Measurements from ENCODE around the gene TWF1.
A peak's percentile ranks its signal among the peaks of the same experiment; 100 is the strongest.

The TWF1 gene

DNA sequence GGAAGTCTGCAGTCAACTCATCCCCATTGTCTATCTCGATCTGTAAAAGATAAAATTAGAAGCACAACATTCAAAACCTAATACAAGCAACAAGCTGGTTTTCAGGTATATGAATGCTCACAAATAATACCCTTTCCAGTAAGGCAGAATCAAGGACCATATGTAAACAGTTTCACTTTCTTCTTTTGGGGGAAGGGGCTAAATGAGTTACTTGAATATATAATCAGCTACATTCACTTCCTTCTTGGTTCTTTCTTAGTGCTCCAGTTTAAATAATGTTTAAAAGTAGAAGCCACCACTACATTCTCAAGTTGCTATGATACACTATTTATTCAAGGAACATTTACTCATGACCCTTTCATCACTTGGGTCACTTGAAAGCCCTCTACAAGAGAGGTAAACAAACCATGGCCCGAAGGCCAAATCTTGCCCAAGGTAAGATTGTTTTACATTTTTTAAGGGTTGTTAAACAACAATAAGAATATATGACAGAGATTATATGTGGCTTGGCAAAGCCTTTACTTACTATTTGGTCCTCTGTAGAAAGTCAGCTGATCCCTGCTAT lies 10.3 kb downstream of the TWF1 start:
- no peak for DNase-seq
- Histone ChIP-seq H3K9me3 (no peaks in the 10 kb centered on the region), H3K4me3 (ENCODE audit: low read depth, low read length) (no peak overlapping the region), H3K36me3 (peaks cover 44% of the 10 kb centered on the region), H3K4me1 (no peaks in the 10 kb centered on the region), H3K27me3 (no peaks in the 10 kb centered on the region)
- TF ChIP-seq, protein P1, sequence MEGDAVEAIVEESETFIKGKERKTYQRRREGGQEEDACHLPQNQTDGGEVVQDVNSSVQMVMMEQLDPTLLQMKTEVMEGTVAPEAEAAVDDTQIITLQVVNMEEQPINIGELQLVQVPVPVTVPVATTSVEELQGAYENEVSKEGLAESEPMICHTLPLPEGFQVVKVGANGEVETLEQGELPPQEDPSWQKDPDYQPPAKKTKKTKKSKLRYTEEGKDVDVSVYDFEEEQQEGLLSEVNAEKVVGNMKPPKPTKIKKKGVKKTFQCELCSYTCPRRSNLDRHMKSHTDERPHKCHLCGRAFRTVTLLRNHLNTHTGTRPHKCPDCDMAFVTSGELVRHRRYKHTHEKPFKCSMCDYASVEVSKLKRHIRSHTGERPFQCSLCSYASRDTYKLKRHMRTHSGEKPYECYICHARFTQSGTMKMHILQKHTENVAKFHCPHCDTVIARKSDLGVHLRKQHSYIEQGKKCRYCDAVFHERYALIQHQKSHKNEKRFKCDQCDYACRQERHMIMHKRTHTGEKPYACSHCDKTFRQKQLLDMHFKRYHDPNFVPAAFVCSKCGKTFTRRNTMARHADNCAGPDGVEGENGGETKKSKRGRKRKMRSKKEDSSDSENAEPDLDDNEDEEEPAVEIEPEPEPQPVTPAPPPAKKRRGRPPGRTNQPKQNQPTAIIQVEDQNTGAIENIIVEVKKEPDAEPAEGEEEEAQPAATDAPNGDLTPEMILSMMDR (IDR thresholded peaks at IDR 0.05; ENCODE audit: low read depth, low read length) = no peak

DNA sequence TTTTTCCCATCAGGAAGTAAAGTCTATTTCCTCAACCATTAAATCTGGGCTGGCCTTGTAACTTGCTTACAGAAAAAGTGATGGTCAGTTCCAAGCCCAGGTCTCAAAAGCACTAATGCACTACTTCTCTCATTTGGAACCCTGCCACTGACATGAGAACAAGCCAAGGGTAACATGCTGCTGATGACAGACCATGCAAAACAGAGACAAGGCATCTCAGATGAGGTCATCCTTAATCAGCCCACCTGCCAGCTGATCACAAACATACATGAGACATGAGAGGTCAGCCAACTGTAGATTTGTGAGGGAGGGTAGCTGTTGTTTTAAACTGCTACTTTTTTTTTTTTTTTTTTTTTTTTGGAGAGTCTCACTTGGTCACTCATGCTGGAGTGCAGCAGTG lies 16.2 kb downstream of the TWF1 start:
- Histone ChIP-seq H3K9me3 (no peaks in the 10 kb centered on the region), H3K27me3 (no peaks in the 10 kb centered on the region), H3K4me3 (ENCODE audit: low read depth, low read length) (no peak overlapping the region), H3K4me1 (no peaks in the 10 kb centered on the region), H3K36me3 (no peaks in the 10 kb centered on the region)
- TF ChIP-seq, protein P1 (IDR thresholded peaks at IDR 0.05; ENCODE audit: low read depth, low read length) = no peak
- peak; percentile 20 for DNase-seq

DNA sequence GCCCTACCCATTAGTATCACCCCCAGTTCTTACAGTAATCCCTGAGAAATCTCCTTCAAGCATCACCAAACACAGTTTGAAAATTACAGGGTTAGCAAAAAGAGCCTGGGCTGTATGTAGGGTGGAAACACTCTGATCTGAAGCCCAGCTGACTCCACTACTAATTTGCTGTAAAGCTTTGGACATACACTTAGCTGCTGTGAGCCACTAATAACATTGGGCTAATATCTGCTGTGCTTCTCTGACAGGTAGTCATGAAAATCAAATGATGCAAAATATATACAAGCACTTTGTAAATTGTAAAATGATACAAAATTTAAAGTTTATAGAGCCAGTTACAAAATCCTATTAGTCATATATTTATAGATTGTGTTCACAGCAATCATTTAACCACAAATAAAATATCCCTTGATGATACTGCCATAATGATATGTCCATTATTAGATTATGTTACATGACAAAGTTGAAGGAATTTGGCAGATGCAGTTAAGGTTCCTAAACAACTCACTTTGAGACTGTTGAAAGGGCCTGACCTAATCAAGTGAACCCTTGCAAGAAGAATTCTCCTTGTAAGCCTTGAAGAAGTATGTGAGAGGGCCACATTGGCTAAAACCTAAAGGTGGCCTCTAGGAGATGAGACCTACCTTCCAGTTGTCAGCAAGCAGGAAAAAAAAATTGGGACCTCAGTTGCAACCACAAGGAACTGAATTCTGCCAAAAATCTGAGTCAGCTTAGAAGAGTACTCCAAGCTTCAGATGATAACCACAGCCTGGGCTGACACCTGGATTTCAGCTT lies 19.0 kb downstream of the TWF1 start:
- DNase-seq = no peak
- no peaks in the 10 kb centered on the region for H3K36me3 ChIP-seq
- H3K4me1 ChIP-seq = no peaks in the 10 kb centered on the region
- H3K4me3 ChIP-seq (ENCODE audit: low read depth, low read length) = no peak overlapping the region
- TF ChIP-seq, protein P1 (IDR thresholded peaks at IDR 0.05; ENCODE audit: low read depth, low read length) = no peak
- no peaks in the 10 kb centered on the region for H3K9me3 ChIP-seq
- H3K27me3 ChIP-seq = no peaks in the 10 kb centered on the region

DNA sequence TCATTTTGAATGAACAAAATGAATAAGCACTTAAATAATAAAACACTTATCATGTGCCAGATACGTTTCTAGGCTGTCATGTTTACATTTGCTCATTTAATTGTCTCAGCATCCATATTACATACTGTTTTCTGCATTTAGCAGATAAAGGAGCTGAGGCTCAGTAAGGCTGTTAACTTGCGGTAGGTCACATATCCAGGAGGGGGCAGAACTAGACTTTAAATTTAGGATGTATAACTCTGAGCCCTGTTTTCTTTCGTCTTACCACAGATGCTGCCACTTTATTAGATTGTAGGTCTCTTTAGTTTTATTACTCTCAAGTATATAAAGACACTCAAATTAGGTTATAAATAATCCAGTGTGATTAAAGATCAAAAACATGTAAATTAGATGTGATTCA lies 29.6 kb downstream of the TWF1 start:
- Histone ChIP-seq H3K4me3 (ENCODE audit: low read depth, low read length) (no peak overlapping the region), H3K4me1 (no peaks in the 10 kb centered on the region), H3K27me3 (no peaks in the 10 kb centered on the region; the same call in 1 of the 2 replicates), H3K36me3 (no peaks in the 10 kb centered on the region), H3K9me3 (no peaks in the 10 kb centered on the region)
- TF ChIP-seq, protein P1 (IDR thresholded peaks at IDR 0.05; ENCODE audit: low read depth, low read length) = peak; percentile 65
- DNase-seq = peak; percentile 10

DNA sequence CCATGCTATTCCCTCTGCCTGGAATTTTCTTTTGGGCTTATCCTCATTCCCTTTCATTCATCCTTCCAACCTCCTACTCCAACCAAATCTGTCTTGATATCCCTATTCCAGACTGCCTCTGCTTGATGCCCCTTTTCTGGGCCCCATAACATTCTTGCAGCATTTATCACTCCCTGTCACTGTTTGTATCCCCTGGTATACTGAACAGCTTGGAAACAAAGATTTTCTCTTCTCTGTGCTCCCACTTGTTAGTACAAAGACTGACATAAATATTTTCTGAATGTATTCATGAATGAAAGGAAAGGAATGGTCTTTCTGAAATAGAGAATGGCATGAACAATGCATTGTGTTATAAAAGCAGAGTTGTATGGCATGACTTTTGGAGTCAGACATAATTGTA lies 39.8 kb downstream of the TWF1 start:
- Histone ChIP-seq H3K9me3 (no peaks in the 10 kb centered on the region), H3K36me3 (no peaks in the 10 kb centered on the region), H3K4me1 (no peaks in the 10 kb centered on the region), H3K4me3 (ENCODE audit: low read depth, low read length) (no peak overlapping the region), H3K27me3 (no peaks in the 10 kb centered on the region)
- TF ChIP-seq, protein P1 (IDR thresholded peaks at IDR 0.05; ENCODE audit: low read depth, low read length) = no peak
- DNase-seq = no peak

DNA sequence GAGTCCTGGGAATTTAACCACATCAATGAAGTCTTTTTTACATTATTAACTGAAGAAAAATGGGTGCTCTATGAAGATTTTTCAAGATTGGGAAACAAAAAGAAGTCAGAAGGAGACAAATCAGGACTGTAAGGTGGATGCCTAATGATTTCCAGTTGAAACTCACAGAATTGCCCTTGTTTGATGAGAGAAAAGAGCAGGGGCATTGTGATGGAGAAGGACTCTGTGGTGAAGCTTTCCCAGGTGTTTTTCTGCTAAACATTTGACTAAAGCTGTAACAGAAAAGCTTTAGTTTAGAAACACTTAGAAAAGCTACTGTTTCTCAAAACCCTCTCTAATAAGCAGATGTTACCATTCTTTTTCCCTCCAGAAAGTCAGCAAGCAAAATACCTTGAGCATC lies 41.6 kb downstream of the TWF1 start:
- Histone ChIP-seq H3K4me1 (no peaks in the 10 kb centered on the region), H3K36me3 (no peaks in the 10 kb centered on the region), H3K9me3 (no peaks in the 10 kb centered on the region), H3K4me3 (ENCODE audit: low read depth, low read length) (no peak overlapping the region), H3K27me3 (no peaks in the 10 kb centered on the region)
- TF ChIP-seq, protein P1 (IDR thresholded peaks at IDR 0.05; ENCODE audit: low read depth, low read length) = no peak
- no peak for DNase-seq

Measured in BE2C (cell line).